HG03342 (cell line): ENCODE data around the gene KIRREL3.

ENCODE experiments used
- ATAC-seq: cut with Tn5 transposase; IDR thresholded peaks from one replicate; pipeline ENCODE4 v1.9.1; 2021; ENCODE audit warnings: mild to moderate bottlenecking, moderate library complexity; ENCODE audit not compliant: unreplicated experiment

The KIRREL3 gene

GRCh38 chr11:126797457-126798169, 203.0 kb downstream of the KIRREL3 start:
- ATAC-seq, result no peak

GRCh38 chr11:126793596-126793995, 207.0 kb downstream of the KIRREL3 start:
- no peak for ATAC-seq

- no peak for ATAC-seq
These were observed 208.6 kb downstream of the KIRREL3 start for GRCh38 chr11:126791991-126792390.

GRCh38 chr11:126791446-126791845, 209.1 kb downstream of the KIRREL3 start:
- ATAC-seq, result no peak

GRCh38 chr11:126790550-126791081, 210.0 kb downstream of the KIRREL3 start:
- no peak for ATAC-seq

GRCh38 chr11:126782810-126783209, 217.8 kb downstream of the KIRREL3 start:
- no peak for ATAC-seq

- ATAC-seq, result no peak
These were observed 218.6 kb downstream of the KIRREL3 start for GRCh38 chr11:126781942-126782341.

- ATAC-seq, result no peak
These were observed 224.5 kb downstream of the KIRREL3 start for GRCh38 chr11:126776119-126776518.

GRCh38 chr11:126772267-126772666, 228.3 kb downstream of the KIRREL3 start:
- ATAC-seq, result no peak

- no peak for ATAC-seq
These were observed 231.9 kb downstream of the KIRREL3 start for GRCh38 chr11:126768702-126769101.

GRCh38 chr11:126766440-126766839, 234.1 kb downstream of the KIRREL3 start:
- ATAC-seq, result no peak

GRCh38 chr11:126765196-126765595, 235.4 kb downstream of the KIRREL3 start:
- ATAC-seq, result no peak

- no peak for ATAC-seq
These were observed 236.3 kb downstream of the KIRREL3 start for GRCh38 chr11:126764231-126764630.

- no peak for ATAC-seq
These were observed 243.7 kb downstream of the KIRREL3 start for GRCh38 chr11:126756855-126757254.

- ATAC-seq, result no peak
These were observed 244.1 kb downstream of the KIRREL3 start for GRCh38 chr11:126756421-126756820.

GRCh38 chr11:126755526-126755925, 245.0 kb downstream of the KIRREL3 start:
- ATAC-seq, result no peak

GRCh38 chr11:126754591-126755426, 245.8 kb downstream of the KIRREL3 start:
- no peak for ATAC-seq

GRCh38 chr11:126753990-126754389, 246.6 kb downstream of the KIRREL3 start:
- no peak for ATAC-seq

- ATAC-seq, result no peak
These were observed 249.3 kb downstream of the KIRREL3 start for GRCh38 chr11:126751242-126751641.

GRCh38 chr11:126748793-126749192, 251.8 kb downstream of the KIRREL3 start:
- ATAC-seq, result no peak

GRCh38 chr11:126748100-126748791, 252.3 kb downstream of the KIRREL3 start:
- no peak for ATAC-seq
